PC-3 (cell line): Measurements from ENCODE around the gene CFAP46. TPM values are rescaled to one million over a fixed set of nuclear protein-coding genes. Genes with fewer than 3 reads are reported as not detected.

Experiments used
- ATAC-seq: fragments of 200-7000 bp; cut with Tn5 transposase; 2 replicates; pipeline ENCODE4 v1.9.1; 2020; ENCODE audit warnings: mild to moderate bottlenecking, moderate library complexity
- BruUV-seq: library from RNA; stranded (reverse); fragments of 400-500 nt; replicated peaks from 2 replicates; lab custom pipeline; 2021; lab: Mats Ljungman, UMichigan
- CTCF ChIA-PET: fragments of 300-600 bp; sonication (Branson Sonifier 250); formaldehyde crosslinking; loops from one replicate; lab custom pipeline; 2022; ENCODE audit warnings: antibody characterized with exemption; lab: Charles Lee
- POLR2A ChIA-PET: fragments of 300-600 bp; sonication (Branson Sonifier 250); formaldehyde crosslinking; loops from one replicate; lab custom pipeline; 2022; ENCODE audit warnings: antibody characterized with exemption; ENCODE audit not compliant: unreplicated experiment; lab: Charles Lee
- DNase-seq: peaks from one replicate; pipeline ENCODE4 v3.0.0-alpha.2; 2015
- H2AFZ ChIP-seq: fragments of 300-600 bp; sonication (generic); 2 replicates; pipeline ENCODE4 v1.6.0; 2016; ENCODE audit warnings: antibody characterized with exemption, low read length
- H3F3A ChIP-seq: fragments of 300-600 bp; sonication (generic); one replicate; pipeline ENCODE4 v1.6.0; 2017; ENCODE audit warnings: antibody characterized with exemption, low read length, control low read depth, mild to moderate bottlenecking; ENCODE audit not compliant: unreplicated experiment
- H3K27ac ChIP-seq: fragments of 300-600 bp; sonication (generic); 2 replicates; pipeline ENCODE4 v1.5.1; 2016; ENCODE audit warnings: mild to moderate bottlenecking, low read length
- H3K27me3 ChIP-seq: fragments of 300-600 bp; sonication (generic); 2 replicates; pipeline ENCODE4 v1.6.1; 2016; ENCODE audit warnings: low read length, mixed read lengths
- H3K36me3 ChIP-seq: fragments of 300-600 bp; sonication (generic); 2 replicates; pipeline ENCODE4 v1.6.1; 2016; ENCODE audit warnings: low read depth, mixed run types, low read length, mixed read lengths
- H3K4me1 ChIP-seq: fragments of 300-600 bp; sonication (generic); 2 replicates; pipeline ENCODE4 v1.5.1; 2016; ENCODE audit warnings: low read length; ENCODE audit not compliant: insufficient read depth
- H3K4me2 ChIP-seq: fragments of 300-600 bp; sonication (generic); 2 replicates; pipeline ENCODE4 v1.6.0; 2016; ENCODE audit warnings: low read length
- H3K4me3 ChIP-seq: fragments of 300-600 bp; sonication (generic); 2 replicates; pipeline ENCODE4 v1.5.1; 2016; ENCODE audit warnings: mild to moderate bottlenecking, low read length, mixed read lengths
- H3K79me2 ChIP-seq: fragments of 300-600 bp; sonication (generic); 2 replicates; pipeline ENCODE4 v1.6.1; 2017; ENCODE audit warnings: low read length, mixed read lengths
- H3K9ac ChIP-seq: fragments of 300-600 bp; sonication (generic); 2 replicates; pipeline ENCODE4 v1.6.0; 2016; ENCODE audit warnings: mild to moderate bottlenecking, low read length
- H3K9me2 ChIP-seq: fragments of 300-600 bp; sonication (generic); replicated peaks from 2 replicates; pipeline ENCODE4 v1.6.1; 2016; ENCODE audit warnings: mixed run types, low read length, mixed read lengths
- H3K9me3 ChIP-seq: fragments of 300-600 bp; sonication (generic); 2 replicates; pipeline ENCODE4 v1.6.1; 2016; ENCODE audit warnings: low read length, mixed read lengths
- H4K20me1 ChIP-seq: fragments of 300-600 bp; sonication (generic); 2 replicates; pipeline ENCODE4 v1.6.1; 2016; ENCODE audit warnings: low read length, mixed read lengths
- EZH2 ChIP-seq: fragments of 300-600 bp; sonication (generic); IDR thresholded peaks from one replicate; pipeline ENCODE4 v1.6.1; 2017; ENCODE audit warnings: antibody characterized with exemption, mild to moderate bottlenecking, low read length; ENCODE audit not compliant: unreplicated experiment
- EZH2phosphoT487 ChIP-seq: fragments of 300-600 bp; sonication (generic); IDR thresholded peaks from 2 replicates; pipeline ENCODE4 v1.6.1; 2018; ENCODE audit warnings: mild to moderate bottlenecking, antibody characterized with exemption, low read length, borderline replicate concordance
- intact Hi-C: fragments of 100-400 bp; cut with micrococcal nuclease; formaldehyde crosslinking; loops from 2 replicates; pipeline ENCODE4 v1.9.0; 2023
- total RNA-seq: library from RNA; depleted of rRNA; stranded (reverse); fragments of >200 nt; gene quantifications from 2 replicates; pipeline ENCODE4 v1.2.3, GENCODE V29; 2014
- TF ChIP-seq, protein P1 (sequence below): fragments of 300-600 bp; sonication (generic); conservative IDR thresholded peaks from 2 replicates; pipeline ENCODE4 v1.5.1; 2017; ENCODE audit warnings: antibody characterized with exemption, low read depth, mild to moderate bottlenecking, low read length

The CFAP46 gene
- total RNA-seq, 1 experiment from 2014 or later, result 0.04 TPM

DNA sequence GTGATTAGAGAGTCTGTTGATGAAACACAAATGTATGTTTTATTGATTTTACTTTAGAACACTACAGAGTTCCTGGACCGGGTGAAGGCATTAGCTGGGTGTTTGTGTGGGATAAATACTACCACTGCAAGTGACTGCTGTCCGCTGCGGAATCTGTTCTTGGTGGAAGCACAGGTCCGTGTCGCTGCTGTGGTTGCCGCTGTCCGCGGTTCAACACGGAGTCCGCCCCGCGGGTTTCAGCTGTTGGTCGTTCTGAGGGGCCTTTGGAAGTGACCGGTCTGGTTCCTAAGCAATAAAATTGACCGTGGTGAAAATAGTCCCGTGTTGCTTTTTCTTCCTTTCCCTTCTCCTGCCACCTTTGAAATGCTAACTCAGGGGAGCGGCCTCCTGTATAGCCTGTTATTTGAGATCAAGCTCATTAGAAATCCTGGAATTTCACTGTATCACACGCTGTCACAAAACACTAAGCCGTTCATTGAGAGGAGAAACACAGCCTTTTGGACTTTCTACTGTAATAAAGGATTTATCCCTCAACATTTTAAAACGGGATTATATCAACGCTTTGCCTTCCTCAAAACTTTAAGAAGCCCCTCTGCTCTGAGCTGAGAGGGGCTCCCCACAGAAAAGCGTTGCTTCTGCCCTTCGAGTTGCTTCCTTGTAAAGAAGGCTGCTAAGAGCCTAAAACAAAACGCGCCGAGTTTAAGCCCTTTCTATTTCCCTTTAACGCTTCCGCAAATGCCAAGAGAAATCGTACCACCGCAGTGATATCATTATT lies 159.0 kb downstream of the CFAP46 start:
- CTCF ChIA-PET, result no interaction called here
- Histone ChIP-seq H3K9me2 (no peaks in the 10 kb centered on the region), H2AFZ (no peak overlapping the region), H3K27ac (no peak overlapping the region), H3K9ac (no peak overlapping the region), H3K27me3 (peaks cover 19% of the 10 kb centered on the region), H3F3A (no peaks in the 10 kb centered on the region), H3K9me3 (no peaks in the 10 kb centered on the region), H3K79me2 (no peaks in the 10 kb centered on the region), H3K36me3 (no peaks in the 10 kb centered on the region), H3K4me2 (no peak overlapping the region), H4K20me1 (no peaks in the 10 kb centered on the region), H3K4me3 (no peak overlapping the region), H3K4me1 (no peaks in the 10 kb centered on the region)
- POLR2A ChIA-PET, result no interaction called here
- no peak for DNase-seq
- BruUV-seq, result no TSS peak
- intact Hi-C loops, result no loop called here
- no peak for TF ChIP-seq EZH2
- TF ChIP-seq, protein P1, sequence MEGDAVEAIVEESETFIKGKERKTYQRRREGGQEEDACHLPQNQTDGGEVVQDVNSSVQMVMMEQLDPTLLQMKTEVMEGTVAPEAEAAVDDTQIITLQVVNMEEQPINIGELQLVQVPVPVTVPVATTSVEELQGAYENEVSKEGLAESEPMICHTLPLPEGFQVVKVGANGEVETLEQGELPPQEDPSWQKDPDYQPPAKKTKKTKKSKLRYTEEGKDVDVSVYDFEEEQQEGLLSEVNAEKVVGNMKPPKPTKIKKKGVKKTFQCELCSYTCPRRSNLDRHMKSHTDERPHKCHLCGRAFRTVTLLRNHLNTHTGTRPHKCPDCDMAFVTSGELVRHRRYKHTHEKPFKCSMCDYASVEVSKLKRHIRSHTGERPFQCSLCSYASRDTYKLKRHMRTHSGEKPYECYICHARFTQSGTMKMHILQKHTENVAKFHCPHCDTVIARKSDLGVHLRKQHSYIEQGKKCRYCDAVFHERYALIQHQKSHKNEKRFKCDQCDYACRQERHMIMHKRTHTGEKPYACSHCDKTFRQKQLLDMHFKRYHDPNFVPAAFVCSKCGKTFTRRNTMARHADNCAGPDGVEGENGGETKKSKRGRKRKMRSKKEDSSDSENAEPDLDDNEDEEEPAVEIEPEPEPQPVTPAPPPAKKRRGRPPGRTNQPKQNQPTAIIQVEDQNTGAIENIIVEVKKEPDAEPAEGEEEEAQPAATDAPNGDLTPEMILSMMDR, result no peak
- no peak for TF ChIP-seq EZH2phosphoT487
- no peak for ATAC-seq

DNA sequence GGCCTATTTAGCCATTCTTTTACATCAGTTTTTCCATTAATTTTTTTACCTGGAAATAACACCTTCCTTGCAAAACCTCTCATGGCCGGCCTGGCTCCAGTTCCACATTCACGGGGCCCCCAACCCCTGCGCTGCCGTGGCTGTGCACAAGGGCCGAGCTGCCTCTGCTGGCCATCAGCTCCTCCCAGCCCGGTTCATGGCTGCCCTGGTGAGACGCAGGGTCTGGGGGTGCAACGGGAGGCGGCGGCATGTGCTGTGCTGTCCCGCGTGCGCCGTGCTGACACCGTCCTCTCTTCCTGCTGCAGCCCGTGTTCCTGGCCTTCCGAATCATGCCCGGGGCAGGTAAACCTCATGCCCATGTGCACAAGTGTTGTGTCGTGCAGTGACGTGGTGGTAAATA lies 160.8 kb downstream of the CFAP46 start:
- Histone ChIP-seq H3K27ac (no peak overlapping the region), H3K27me3 (peaks cover 4% of the 10 kb centered on the region), H3K9me3 (no peaks in the 10 kb centered on the region), H3K4me2 (no peak overlapping the region), H3K36me3 (no peaks in the 10 kb centered on the region), H2AFZ (no peak overlapping the region), H3F3A (no peaks in the 10 kb centered on the region), H3K9me2 (no peaks in the 10 kb centered on the region), H3K4me3 (no peak overlapping the region), H3K9ac (no peak overlapping the region), H3K79me2 (no peaks in the 10 kb centered on the region), H3K4me1 (no peaks in the 10 kb centered on the region), H4K20me1 (no peaks in the 10 kb centered on the region)
- ATAC-seq (no peak), DNase-seq (no peak)
- POLR2A ChIA-PET, result no interaction called here
- CTCF ChIA-PET, result no interaction called here
- TF ChIP-seq EZH2phosphoT487 (no peak), EZH2 (no peak)
- TF ChIP-seq, protein P1, result no peak
- intact Hi-C loops, result no loop called here
- no TSS peak for BruUV-seq

DNA sequence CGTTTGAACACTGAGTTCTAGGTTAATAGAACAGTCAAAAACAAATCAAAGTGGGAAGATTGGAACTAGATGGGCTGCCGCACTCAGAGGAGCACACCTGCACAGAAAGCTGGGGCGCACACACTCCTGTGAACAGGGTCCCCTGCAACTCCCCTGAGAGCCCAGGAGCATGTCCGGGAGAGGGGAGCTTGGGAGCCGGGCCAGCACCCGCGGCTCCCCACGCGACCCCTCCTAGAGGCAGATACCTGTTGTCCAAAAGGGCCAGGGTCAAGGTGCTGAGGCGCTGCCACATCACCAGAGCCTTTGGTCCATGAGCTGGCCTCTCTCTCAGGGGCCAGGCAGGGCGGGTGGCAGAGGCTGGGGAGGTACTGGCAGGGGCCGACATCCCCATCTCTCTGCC lies 162.0 kb downstream of the CFAP46 start:
- H3K27me3 ChIP-seq, result no peaks in the 10 kb centered on the region
- no peaks in the 10 kb centered on the region for H3K79me2 ChIP-seq
- no peak overlapping the region for H3K9ac ChIP-seq
- intact Hi-C loops, result no loop called here
- no peak for ATAC-seq
- no peak overlapping the region for H3K4me2 ChIP-seq
- TF ChIP-seq, protein P1, result no peak
- H4K20me1 ChIP-seq, result no peaks in the 10 kb centered on the region
- no peak overlapping the region for H2AFZ ChIP-seq
- no peak overlapping the region for H3K27ac ChIP-seq
- no peaks in the 10 kb centered on the region for H3F3A ChIP-seq
- no peaks in the 10 kb centered on the region for H3K9me3 ChIP-seq
- no TSS peak for BruUV-seq
- ChIA-PET POLR2A (no interaction called here), CTCF (no interaction called here)
- no peak overlapping the region for H3K4me3 ChIP-seq
- H3K4me1 ChIP-seq, result no peaks in the 10 kb centered on the region
- DNase-seq, result no peak
- H3K36me3 ChIP-seq, result no peaks in the 10 kb centered on the region
- H3K9me2 ChIP-seq, result no peaks in the 10 kb centered on the region
